CD4-positive, alpha-beta T cell treated with Interleukin-1 beta for 1 hour (primary cell): ENCODE data around the gene FREM2.

Experiments
- DNase-seq, 2 donors: peaks; one replicate each; pipeline ENCODE4 v3.0.0-alpha.2; 2020 to 2022

The FREM2 gene, protein sequence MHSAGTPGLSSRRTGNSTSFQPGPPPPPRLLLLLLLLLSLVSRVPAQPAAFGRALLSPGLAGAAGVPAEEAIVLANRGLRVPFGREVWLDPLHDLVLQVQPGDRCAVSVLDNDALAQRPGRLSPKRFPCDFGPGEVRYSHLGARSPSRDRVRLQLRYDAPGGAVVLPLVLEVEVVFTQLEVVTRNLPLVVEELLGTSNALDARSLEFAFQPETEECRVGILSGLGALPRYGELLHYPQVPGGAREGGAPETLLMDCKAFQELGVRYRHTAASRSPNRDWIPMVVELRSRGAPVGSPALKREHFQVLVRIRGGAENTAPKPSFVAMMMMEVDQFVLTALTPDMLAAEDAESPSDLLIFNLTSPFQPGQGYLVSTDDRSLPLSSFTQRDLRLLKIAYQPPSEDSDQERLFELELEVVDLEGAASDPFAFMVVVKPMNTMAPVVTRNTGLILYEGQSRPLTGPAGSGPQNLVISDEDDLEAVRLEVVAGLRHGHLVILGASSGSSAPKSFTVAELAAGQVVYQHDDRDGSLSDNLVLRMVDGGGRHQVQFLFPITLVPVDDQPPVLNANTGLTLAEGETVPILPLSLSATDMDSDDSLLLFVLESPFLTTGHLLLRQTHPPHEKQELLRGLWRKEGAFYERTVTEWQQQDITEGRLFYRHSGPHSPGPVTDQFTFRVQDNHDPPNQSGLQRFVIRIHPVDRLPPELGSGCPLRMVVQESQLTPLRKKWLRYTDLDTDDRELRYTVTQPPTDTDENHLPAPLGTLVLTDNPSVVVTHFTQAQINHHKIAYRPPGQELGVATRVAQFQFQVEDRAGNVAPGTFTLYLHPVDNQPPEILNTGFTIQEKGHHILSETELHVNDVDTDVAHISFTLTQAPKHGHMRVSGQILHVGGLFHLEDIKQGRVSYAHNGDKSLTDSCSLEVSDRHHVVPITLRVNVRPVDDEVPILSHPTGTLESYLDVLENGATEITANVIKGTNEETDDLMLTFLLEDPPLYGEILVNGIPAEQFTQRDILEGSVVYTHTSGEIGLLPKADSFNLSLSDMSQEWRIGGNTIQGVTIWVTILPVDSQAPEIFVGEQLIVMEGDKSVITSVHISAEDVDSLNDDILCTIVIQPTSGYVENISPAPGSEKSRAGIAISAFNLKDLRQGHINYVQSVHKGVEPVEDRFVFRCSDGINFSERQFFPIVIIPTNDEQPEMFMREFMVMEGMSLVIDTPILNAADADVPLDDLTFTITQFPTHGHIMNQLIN (N-terminal part only)

DNA sequence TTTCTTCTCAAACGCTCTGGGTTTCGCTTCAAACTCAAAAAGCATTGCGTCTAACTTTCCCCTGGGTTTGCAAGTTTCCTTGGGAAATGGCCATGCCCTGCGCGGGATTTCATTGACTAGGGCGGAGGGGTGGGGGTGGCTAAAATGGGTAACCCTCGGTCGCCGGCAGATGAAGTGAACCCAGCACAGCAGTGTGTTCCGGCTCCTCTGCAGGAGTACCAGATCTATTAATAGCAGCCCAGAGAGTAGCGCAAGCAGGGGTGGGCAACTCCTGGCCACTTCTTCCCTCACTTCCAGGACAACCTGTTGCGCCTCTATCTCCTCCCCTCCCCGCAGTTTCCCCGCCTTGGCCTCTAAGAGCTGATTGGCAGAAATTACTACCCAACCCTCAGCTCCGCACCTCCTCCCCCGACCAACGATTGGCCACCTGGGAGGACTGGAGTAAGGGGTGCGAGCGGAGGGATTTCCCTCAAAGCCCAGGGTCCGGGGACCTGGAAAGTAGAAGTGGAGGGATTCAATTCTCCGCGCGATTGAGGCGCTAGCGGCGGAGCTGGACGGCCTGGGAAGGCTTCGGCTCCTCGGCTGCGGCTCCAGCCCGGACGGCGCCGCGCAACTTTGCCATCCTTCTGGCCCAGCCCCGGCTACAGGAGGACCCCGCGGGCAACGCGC, at the start of gene FREM2:
TSS of gene FREM2 (plus strand) at position 501 of the 669 bp plus-strand sequence. CDS start 268 bp downstream, outside the sequence.
- DNase-seq: no peak

DNA sequence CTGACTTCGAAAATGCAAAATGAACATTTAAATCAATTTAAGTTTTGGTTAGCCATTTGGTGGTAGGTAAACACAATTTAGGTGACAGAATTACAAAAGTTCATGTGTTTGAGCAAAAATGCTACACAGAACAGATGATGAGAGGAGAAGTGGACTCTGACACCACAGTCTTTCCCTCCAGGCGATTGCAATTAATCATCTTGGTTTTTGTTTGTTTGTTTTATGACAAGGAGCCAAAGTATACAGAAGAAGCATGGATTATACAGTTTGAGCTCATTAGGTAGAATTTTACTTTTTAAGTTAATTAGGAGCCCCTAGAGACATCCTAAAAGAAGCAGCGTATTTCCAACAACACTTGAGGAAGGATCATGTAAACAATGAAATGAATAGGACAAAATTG, 49.3 kb upstream of the FREM2 start:
- no peak for DNase-seq

DNA sequence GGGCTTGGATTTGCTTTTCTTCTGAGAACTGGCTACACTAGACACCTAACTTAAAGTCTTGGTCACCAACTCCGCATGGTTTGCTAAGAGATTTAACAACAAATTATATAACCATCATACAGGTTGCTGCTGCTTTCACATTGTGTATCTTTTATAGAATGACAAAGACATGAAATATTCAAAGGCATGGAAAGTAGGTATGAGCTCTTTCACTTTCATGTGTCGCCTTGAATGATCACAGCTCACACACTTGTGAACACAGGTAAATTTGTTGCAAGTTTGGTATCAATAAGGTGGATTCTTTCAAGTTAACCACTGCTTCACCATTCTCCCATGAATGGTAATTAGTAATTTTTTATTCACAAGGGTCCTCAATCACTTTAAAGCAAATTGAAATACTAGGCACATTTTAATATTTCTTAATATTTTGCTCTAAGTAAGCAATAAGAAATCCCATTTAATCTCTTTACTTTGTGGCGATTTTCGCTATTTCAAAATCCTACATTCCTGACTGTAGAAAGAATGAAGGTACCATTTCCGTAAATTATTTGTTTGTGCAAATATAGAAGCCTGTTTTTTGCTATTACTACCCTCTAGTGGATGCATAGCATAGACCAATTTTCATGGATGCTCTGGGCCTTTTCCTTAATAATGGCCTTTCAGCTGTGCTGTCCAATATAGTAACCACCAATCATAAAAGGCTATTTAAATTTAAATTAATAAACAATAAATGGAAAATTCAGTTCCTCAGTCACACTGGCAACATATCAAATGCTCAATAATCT, 45.5 kb upstream of the FREM2 start:
- DNase-seq: no peak

DNA sequence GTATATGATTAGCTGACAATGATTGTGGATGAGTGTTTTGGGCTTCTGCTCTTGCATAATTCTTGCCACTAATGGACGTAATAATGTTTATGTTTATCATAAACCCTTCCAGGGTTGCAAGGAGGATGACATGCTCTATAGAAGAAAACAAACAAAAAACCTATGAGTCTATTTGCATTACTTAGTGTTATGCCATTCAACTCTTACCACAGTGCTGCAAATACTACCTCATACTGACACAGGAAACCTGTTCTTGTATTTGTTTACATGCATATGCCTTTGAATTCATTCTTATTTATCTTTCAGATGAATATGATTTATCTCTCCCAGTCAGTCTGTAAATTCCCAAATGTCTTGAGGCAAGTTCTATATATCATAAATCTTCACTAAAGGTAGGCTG, 39.6 kb upstream of the FREM2 start:
- no peak for DNase-seq

DNA sequence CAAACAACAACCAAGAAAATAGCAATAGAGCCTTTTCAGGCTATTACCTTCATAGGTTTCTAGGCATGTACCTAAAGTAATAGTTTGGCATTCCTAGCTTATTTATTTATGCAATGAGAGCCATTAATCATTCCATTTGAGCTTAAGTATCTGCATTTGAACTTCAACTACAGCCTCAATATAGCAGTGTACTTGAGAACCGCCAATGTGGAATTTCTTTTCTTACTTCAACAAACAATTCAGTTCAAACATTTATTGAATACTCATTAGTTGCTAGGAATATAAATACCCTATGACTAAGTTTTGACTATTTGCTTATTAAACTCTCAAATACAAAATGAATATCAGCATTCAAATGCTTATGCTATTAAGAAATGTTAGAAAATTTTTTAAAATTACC, 38.0 kb upstream of the FREM2 start:
- DNase-seq: no peak

DNA sequence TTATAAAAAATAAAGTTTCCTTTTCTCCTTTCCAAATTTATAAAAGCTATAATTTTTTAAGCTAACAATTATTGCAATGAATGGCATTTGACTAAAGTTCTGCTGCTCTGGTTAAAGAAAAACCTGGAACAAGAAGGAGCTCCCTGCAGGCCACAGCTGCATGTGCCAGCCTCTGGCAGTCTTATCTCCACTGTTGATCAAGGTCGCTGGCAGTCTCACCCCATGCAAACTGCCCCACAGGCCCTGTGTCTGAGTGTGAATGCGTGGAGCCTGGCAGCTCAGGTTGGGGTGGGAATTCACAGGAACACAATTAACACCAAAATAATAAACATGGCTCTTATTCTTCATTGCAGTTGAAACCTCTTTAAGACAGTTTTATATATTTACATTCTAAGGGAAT, 30.2 kb upstream of the FREM2 start:
- DNase-seq: no peak

DNA sequence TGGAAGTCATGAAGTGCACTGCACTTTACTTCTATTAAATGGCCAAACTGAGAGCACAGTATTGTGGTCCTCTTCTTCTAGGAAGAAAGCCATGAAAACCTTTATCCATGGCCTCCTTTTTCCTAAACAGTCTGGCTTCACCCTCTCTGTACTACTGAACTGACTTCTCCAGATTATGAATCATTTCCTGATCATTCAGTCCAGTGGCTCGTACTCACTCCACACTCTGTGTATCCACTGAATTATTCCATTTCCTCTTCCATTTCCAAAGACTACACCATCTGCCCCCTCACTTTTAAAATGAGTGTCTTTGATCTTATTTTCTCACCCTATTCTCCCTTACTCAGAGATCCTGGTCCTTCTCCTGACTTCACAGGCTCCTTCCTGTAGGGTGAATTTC, 29.7 kb upstream of the FREM2 start:
- DNase-seq: no peak

DNA sequence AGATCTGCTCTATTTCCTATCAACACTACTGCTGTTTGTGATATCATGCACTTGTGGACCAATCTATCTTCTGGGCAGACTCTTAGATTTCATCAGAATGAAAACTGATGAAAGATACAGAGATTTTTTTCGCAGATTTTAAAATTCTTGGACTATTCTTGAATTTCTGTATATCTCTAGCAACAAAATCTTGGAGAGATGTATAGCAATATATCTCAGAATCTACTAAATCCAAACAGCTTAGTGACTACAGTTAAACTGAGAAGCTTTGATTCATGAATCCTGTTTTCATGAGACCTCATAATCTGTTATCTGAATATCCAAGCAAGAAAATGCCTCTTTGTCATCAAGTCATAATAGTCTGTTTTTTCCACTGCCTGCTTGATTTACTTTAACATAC, 28.0 kb upstream of the FREM2 start:
- no peak for DNase-seq

DNA sequence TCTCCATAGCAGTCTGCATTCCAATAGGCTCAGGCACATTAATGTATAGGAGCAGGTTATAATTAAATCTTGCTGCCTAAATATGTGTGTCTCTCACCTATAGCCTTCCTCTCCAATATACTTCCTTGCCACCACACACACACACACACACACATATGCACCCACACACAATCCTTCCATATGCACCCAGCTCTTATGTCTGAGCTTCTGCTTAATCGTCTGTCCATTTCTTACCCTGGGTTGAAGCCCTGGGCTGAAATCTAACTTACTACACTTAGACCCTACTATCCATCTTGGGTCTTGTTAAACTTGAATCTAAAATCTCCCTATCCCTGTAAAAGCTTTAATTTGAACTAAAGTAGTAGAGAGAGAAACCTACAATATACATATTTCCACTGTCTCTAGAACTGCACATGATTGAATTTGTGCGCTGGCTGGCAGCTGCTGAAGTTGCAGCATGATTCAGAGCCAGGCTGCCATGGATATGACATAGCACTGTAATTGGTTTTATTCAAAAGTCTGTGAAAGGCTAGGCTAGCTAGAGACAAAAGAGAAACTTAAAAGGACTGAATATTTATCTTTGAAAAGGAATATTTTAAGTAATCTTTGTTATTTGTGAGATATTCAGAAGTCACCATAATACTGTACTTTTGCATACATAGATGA, 25.7 kb upstream of the FREM2 start:
- DNase-seq: no peak

DNA sequence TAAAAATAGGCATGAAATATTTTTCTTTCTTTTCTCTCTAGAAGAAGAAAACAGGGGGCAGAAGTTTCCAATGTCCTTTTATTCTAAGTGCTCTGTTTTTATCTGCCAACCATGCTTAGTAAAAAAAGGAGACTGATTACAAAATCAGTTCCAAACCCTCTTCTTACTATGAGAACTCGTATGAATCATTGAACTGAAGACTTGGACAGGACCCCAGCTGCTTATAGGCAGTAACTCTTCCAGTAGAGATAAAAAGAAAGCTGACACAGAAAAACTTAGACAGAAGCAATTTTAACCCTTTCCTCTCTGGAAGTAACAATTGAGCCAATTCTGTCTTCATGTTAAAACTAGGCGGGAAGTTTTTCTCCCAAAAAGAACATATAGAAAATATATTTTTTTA, 24.5 kb upstream of the FREM2 start:
- no peak for DNase-seq

DNA sequence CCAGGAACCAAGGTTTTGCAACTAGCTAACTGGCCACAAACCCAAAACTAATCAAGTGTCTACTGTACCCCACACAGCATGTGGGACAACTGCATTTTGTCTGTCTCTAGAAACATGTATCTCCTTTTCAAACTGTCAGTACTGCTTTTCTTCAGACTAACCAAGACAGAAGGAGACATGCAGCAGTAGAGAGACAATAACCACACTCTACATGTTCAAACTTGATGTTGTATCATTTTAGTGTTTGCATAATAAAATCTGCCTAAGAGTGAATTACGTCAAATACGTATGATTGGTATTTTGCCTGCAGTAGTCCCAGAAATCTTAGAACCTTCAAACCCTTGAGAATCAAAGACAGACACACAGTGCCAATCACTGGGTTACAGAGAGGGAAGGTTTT, 22.0 kb upstream of the FREM2 start:
- DNase-seq: no peak

DNA sequence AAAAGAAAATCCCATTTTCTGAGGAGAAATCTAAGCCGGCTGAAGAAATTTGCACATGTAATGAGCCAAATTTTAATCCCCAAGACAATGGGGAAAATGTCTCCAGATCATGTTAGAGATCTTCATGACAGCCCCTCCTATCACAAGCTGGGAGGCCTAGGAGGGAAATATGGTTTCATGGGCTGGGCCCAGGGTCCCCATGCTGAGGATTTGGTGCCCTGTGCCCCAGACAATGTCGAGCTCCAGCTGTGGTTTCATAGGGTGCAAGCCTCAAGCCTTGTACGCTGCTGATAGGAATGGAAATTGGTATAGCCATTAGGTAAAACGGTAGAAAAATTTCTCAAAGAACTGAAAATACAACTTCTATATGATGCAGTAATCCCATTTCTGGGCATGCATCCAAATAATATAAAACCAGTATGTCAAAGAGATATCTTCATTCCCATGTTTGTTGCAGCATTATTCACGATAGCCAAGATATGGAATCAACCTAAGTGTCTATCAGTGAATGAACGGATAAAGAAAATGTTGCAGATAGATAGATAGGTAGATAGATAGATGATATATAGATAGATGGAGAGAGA, 19.3 kb upstream of the FREM2 start:
- DNase-seq: no peak

DNA sequence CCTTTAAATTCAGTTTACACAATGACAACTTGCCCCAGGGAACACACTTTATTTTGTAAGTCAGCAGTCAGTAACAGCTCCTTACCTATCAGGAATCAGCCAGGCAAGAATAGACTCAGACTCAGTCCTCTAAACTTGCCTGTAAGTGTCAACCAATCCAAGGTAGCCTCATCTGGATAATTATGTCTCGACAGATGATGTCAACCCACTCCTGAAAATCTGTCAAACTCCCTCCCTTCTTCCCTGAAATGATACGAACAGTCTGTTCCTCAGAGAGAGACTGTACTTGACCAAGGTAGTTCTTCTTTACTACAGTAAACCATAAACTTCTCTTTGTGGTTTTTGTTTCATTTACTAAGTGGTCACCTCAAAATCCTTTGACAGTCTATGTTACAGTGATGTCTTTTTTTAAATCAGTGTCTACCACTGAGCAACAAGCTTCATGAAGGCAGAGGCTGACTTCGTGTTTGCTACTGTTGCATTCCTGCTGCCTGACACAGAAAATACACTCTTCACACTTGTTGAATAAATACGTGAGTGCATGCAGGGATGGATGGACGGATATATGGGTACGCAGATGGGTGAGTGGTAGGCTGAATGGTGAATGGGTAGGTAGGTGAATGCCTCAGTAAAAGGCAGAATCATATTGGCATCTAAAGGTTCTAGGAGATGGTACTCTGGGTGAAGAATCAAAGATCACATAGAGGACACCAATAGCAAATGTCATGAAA, 17.5 kb upstream of the FREM2 start:
- DNase-seq: no peak

DNA sequence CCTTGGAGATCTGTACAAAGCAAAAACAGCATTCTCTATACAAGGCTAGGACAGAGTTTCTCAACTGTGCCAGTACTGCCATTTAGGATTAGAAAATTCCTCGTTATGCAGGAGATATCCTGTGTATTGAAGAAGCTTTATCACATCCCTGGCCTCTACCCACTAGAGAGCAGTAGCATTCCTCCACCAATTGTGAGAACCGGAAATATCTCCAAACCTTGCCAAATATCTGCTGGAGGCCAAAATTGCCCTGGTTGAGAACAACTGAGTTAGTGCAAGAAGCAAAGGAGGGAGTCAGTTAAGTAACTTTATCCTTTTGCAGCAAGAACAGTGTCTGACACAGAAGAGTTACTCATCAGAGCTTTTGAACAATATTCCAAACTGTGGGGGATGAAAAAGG, 16.2 kb upstream of the FREM2 start:
- no peak for DNase-seq

DNA sequence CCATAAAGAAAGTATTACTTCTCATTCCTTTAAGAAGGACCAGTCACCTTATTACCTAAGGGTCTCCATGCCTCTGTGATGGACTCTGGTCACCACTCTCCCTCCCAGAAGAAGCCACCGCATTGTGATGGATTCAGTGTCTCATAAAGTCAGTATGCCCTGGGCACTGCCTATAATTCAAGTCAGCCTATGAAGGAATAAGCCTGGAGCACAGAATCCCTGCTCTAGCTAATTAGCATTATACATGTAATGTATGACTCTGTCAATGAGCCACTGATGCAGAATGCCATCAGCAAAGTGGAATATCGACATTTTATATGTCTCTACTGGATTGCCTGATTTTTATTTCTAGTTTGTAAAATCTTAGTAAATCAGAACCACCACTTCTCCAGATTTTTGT, 14.9 kb upstream of the FREM2 start:
- no peak for DNase-seq

DNA sequence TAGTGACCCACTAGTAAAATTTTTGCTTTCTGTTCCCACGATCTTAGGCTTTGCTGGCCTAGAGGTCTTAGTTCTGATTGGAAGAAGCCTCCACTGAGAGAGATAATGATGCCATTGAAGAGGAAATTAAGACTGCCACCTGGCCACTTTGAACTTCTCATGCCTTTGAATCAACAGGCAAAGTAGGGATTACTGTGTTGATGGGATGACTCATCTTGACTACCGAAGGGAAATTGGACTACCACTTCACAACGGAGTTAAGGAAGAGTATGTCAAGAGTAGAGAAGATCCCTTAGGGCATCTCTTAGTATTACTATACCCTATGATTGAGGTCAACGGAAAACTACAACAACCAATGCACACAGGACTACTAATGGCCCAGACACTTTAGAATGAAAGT, 12.7 kb upstream of the FREM2 start:
- no peak for DNase-seq

DNA sequence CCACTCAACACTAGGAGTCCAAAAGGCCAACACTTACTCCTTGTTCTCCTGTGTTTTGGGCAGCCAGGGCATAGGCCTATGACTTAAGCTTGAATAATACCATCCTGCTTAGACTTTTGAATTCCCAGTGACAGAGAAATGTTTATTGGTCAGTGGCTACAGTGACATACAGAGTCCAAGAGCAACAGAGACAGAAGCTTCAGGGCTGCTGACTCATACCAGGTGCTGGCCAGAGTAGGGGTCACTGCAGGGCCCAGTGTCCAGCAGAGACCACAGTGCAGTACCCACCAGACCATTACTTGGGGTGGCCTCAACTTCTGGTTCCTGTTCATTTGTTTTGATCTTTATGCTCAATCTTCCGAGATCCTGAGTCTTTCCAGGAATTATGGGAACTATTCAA, 6.0 kb upstream of the FREM2 start:
- no peak for DNase-seq

DNA sequence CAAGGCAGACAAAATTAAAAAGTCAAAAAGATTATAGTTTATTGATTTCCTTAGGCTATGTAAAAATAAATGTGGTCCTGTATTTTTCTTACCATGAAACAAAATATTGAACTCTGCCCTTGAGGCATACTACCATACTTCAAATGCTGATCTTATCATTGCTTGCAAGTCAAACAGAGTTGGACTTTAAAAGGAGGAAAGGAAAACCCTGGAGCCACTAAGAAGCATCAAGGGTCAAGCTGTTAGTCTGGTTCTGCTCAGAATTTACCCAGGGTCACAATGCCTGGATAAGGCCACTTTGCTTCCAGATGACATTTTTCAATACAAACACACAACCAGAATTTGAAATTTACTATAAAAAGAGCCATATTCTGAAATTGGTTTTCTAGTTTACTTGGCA, 2.2 kb upstream of the FREM2 start:
- DNase-seq: no peak

DNA sequence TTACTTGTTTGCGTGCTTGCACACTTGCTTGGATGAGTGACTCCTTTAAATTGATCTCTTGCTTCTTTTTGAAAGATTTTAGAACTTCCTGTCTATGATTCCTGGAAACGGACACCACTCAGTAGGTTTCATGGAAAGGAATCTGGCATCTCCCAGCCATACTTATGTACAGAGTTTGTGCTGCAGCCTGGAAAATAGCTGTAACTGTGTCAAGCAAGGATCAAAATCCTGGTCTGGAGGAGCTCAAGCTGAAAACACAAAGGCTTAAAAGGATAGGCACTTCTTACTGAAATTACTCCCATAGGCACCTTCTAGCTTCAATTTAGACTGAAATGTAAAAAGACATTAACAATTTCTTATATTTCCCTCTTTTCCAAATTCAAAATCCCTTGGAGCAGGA, 1.4 kb upstream of the FREM2 start:
- DNase-seq: no peak

DNA sequence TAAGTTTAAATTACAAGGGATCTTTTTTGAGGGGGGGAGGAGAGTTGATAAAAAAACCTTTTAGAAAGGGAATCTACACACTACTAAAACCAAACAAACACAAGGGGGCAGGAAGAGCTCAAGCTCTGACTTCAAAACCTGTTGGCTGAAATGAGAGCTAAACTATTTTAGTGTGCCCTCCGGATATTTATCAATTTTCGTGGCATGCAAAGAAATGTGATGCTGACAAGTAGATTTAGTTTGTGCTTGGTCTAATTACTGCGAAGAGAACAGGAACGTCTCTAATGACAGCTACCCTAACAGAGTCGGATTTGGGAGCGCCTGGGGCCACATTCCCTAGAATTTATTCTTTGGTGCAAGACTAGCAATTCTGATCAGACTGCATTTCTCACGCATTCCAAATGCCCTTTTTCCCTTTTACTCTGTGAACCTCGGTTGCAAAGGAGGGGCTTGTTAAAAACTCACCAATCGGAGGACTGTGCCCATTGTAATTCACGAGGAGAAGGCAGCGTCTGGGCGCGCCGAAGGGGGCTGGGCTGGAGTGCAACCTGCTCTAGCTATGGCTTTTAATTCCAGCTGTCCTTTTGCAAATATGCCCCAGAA, 802 bp upstream of the FREM2 start:
- no peak for DNase-seq
